GM23338 (cell line): ENCODE data around the gene MYO15B. TPM values are rescaled to one million over a fixed set of nuclear protein-coding genes. Genes with fewer than 3 reads are reported as not detected.

Experiments
- ATAC-seq: fragments of 200-7000 bp; cut with Tn5 transposase; 3 replicates; pipeline ENCODE4 v1.9.1; 2020
- DNase-seq: peaks from one replicate; pipeline ENCODE4 v3.0.0-alpha.2; 2015; ENCODE audit warnings: low spot score
- H2AFZ ChIP-seq: fragments of 200-600 bp; sonication (generic); 2 replicates; pipeline ENCODE4 v1.8.0; 2016; ENCODE audit warnings: antibody characterized with exemption, mild to moderate bottlenecking, moderate library complexity
- H3F3A ChIP-seq: fragments of 200-600 bp; sonication (generic); replicated peaks from 2 replicates; pipeline ENCODE4 v1.8.0; 2017; ENCODE audit warnings: antibody characterized with exemption, mixed run types, low read depth
- H3K27ac ChIP-seq: fragments of 200-600 bp; sonication (generic); 2 replicates; pipeline ENCODE4 v1.6.1; 2016; ENCODE audit warnings: low read depth
- H3K27me3 ChIP-seq: fragments of 200-600 bp; sonication (generic); 2 replicates; pipeline ENCODE4 v1.8.0; 2016; ENCODE audit warnings: mild to moderate bottlenecking, mixed run types, moderate library complexity; ENCODE audit not compliant: insufficient read depth
- H3K36me3 ChIP-seq: fragments of 200-600 bp; sonication (generic); 2 replicates; pipeline ENCODE4 v1.8.0; 2016; ENCODE audit warnings: mild to moderate bottlenecking; ENCODE audit not compliant: insufficient read depth
- H3K4me1 ChIP-seq: fragments of 200-600 bp; sonication (generic); 2 replicates; pipeline ENCODE4 v1.8.0; 2016; ENCODE audit warnings: mild to moderate bottlenecking, moderate library complexity; ENCODE audit not compliant: insufficient read depth
- H3K4me2 ChIP-seq: fragments of 200-600 bp; sonication (generic); 2 replicates; pipeline ENCODE4 v1.7.1; 2017; ENCODE audit warnings: mixed run types
- H3K4me3 ChIP-seq: fragments of 200-600 bp; sonication (generic); 2 replicates; pipeline ENCODE4 v1.6.1; 2016; ENCODE audit warnings: mixed run types
- H3K79me2 ChIP-seq: fragments of 200-600 bp; sonication (generic); replicated peaks from 2 replicates; pipeline ENCODE4 v1.8.0; 2017; ENCODE audit warnings: mild to moderate bottlenecking; ENCODE audit not compliant: insufficient read depth
- H3K9me2 ChIP-seq: fragments of 200-600 bp; sonication (generic); 2 replicates; pipeline ENCODE4 v1.8.0; 2017; ENCODE audit not compliant: insufficient read depth
- H4K20me1 ChIP-seq: fragments of 200-600 bp; sonication (generic); replicated peaks from 2 replicates; pipeline ENCODE4 v1.8.0; 2017; ENCODE audit warnings: mild to moderate bottlenecking; ENCODE audit not compliant: insufficient read depth
- H3K27ac Mint-ChIP-seq: 2 replicates; pipeline ENCODE4 v1.8.0; 2020; ENCODE audit warnings: inconsistent platforms, mild to moderate bottlenecking, moderate library complexity, mixed read lengths
- H3K27me3 Mint-ChIP-seq: 3 replicates; pipeline ENCODE4 v1.8.0; 2022; ENCODE audit warnings: low read depth, mild to moderate bottlenecking, moderate library complexity, mixed read lengths, inconsistent platforms; ENCODE audit not compliant: insufficient read depth, poor library complexity
- H3K36me3 Mint-ChIP-seq: 3 replicates; pipeline ENCODE4 v1.8.0; 2021; ENCODE audit warnings: low read depth, mild to moderate bottlenecking, inconsistent platforms, moderate library complexity, mixed read lengths
- H3K4me1 Mint-ChIP-seq: 3 replicates; pipeline ENCODE4 v1.8.0; 2020; ENCODE audit warnings: mild to moderate bottlenecking, inconsistent platforms, mixed read lengths
- H3K4me3 Mint-ChIP-seq: 3 replicates; pipeline ENCODE4 v1.8.0; 2021; ENCODE audit warnings: moderate library complexity, mild to moderate bottlenecking, inconsistent platforms, mixed read lengths
- H3K9me3 Mint-ChIP-seq: 3 replicates; pipeline ENCODE4 v1.8.0; 2020; ENCODE audit warnings: moderate library complexity, mild to moderate bottlenecking, inconsistent platforms, mixed read lengths
- CREB1 ChIP-seq: fragments of 250-450 bp; sonication (Bioruptor Pico); IDR thresholded peaks from 2 replicates; pipeline ENCODE4 v1.5.0; 2020; ENCODE audit warnings: low read depth, mild to moderate bottlenecking, moderate library complexity
- EZH2phosphoT487 ChIP-seq: fragments of 200-600 bp; sonication (generic); IDR thresholded peaks from one replicate; pipeline ENCODE4 v1.8.1; 2018; ENCODE audit warnings: antibody characterized with exemption; ENCODE audit not compliant: unreplicated experiment
- POLR2AphosphoS5 ChIP-seq: IDR thresholded peaks from 2 replicates; pipeline ENCODE4 v1.6.1; 2016; ENCODE audit warnings: antibody characterized with exemption, low read depth
- STAT1 ChIP-seq: IDR thresholded peaks from one replicate; pipeline ENCODE4 v1.6.1; 2016; ENCODE audit warnings: antibody characterized with exemption; ENCODE audit not compliant: unreplicated experiment
- ZNF114 ChIP-seq: fragments of 250-450 bp; sonication (Bioruptor Pico); IDR thresholded peaks from 2 replicates; pipeline ENCODE4 v1.5.0; 2020; ENCODE audit warnings: mild to moderate bottlenecking, moderate library complexity
- ZNF462 ChIP-seq: fragments of 250-450 bp; sonication (Bioruptor Pico); IDR thresholded peaks from 2 replicates; pipeline ENCODE4 v1.5.0; 2020; ENCODE audit warnings: mild to moderate bottlenecking, moderate library complexity
- polyA plus RNA-seq: library from polyadenylated mRNA; unstranded; fragments of >200 nt; fragmentation: Nextera tagmentation; extraction: Ambion mirVana; gene quantifications from 2 replicates; pipeline ENCODE4 v1.2.1, GENCODE V29; 2016
- total RNA-seq: library from RNA; depleted of rRNA; stranded (reverse); fragments of >200 nt; shearing (Covaris generic); gene quantifications from 2 replicates; pipeline ENCODE4 v1.2.3, GENCODE V29; 2014
- TF ChIP-seq, protein P1 (sequence below), 2 experiments: fragments of 200-600 bp in 1 of 2; sonication (generic) in 1 of 2; conservative IDR thresholded peaks; 2 replicates each; pipeline versions ENCODE4 v1.5.1 to v1.6.1; 2016 to 2017; ENCODE audit warnings: antibody characterized with exemption in 2 of 2, low read depth in 2 of 2, mild to moderate bottlenecking in 2 of 2, moderate library complexity in 1 of 2
- TF ChIP-seq, protein P2 (sequence below): IDR thresholded peaks from 2 replicates; pipeline ENCODE4 v1.6.1; 2016; ENCODE audit warnings: antibody characterized with exemption

The MYO15B gene
- total and polyA plus RNA-seq, 2 experiments from 2014 or later: 6.6 to 12.4 TPM

- Histone ChIP-seq H3K4me3 (no peak overlapping the region), H3F3A (0 out of 2 replicates have a peak, but pooled peaks cover 3% of the 10 kb centered on the region), H3K9me2 (no peaks in the 10 kb centered on the region), H4K20me1 (no peaks in the 10 kb centered on the region), H3K4me2 (no peak overlapping the region), H2AFZ (no peak overlapping the region), H3K27ac (no peak overlapping the region), H3K79me2 (no peaks in the 10 kb centered on the region), H3K36me3 (no peaks in the 10 kb centered on the region), H3K4me1 (no peaks in the 10 kb centered on the region; the same call in 1 of the 2 replicates), H3K27me3 (no peaks in the 10 kb centered on the region)
- TF ChIP-seq CREB1 (CRISPR knock-in tag): no peak
- TF ChIP-seq, protein P1, sequence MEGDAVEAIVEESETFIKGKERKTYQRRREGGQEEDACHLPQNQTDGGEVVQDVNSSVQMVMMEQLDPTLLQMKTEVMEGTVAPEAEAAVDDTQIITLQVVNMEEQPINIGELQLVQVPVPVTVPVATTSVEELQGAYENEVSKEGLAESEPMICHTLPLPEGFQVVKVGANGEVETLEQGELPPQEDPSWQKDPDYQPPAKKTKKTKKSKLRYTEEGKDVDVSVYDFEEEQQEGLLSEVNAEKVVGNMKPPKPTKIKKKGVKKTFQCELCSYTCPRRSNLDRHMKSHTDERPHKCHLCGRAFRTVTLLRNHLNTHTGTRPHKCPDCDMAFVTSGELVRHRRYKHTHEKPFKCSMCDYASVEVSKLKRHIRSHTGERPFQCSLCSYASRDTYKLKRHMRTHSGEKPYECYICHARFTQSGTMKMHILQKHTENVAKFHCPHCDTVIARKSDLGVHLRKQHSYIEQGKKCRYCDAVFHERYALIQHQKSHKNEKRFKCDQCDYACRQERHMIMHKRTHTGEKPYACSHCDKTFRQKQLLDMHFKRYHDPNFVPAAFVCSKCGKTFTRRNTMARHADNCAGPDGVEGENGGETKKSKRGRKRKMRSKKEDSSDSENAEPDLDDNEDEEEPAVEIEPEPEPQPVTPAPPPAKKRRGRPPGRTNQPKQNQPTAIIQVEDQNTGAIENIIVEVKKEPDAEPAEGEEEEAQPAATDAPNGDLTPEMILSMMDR (conservative IDR thresholded peaks at IDR 0.05; ENCODE audit: low read depth in 2 of 2): peak in 1 of 2 experiments; percentile 24; a peak in 2 of 4 replicates
- DNase-seq: no peak
- no peaks in the 10 kb centered on the region for H3K9me3 Mint-ChIP-seq
- no peaks in the 10 kb centered on the region for H3K27me3 Mint-ChIP-seq
- H3K27ac Mint-ChIP-seq: no peak overlapping the region
- H3K4me3 Mint-ChIP-seq: no peak overlapping the region
- H3K36me3 Mint-ChIP-seq: peaks cover 44% of the 10 kb centered on the region
- no peaks in the 10 kb centered on the region; the same call in 2 of the 3 replicates for H3K4me1 Mint-ChIP-seq
- no peak for ATAC-seq
Observed at GRCh38 chr17:75654176-75654575, 66.6 kb downstream of the MYO15B start.

DNA sequence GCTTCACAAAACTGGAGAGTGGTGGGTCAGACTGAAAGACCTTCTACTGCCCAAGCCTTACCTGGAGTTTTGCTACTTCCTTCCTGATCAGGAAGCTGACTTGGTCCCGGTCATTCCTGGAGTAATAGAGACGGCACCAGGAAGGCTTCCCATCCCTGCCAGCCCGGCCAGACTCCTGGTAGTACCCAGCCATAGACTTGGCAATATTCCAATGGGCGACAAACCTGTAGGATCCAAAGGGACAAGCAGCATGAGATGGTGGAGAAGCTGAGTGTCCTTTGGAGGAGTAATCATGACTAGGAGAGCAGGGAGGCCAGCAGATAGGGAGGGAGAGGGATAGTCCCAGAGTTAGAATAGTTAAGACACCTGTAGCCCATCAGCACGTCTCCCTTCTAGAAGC is 70.6 kb downstream of the MYO15B start:
- Mint-ChIP-seq H3K4me3 (no peak overlapping the region), H3K27ac (no peak overlapping the region), H3K27me3 (no peaks in the 10 kb centered on the region), H3K4me1 (no peaks in the 10 kb centered on the region), H3K36me3 (peaks cover 38% of the 10 kb centered on the region), H3K9me3 (no peaks in the 10 kb centered on the region)
- H3K4me1 ChIP-seq: no peaks in the 10 kb centered on the region
- no peak overlapping the region for H3K4me2 ChIP-seq
- ATAC-seq (no peak), DNase-seq (no peak)
- H3F3A ChIP-seq: 0 out of 2 replicates have a peak, but pooled peaks cover 3% of the 10 kb centered on the region
- no peaks in the 10 kb centered on the region for H3K9me2 ChIP-seq
- H3K4me3 ChIP-seq: no peak overlapping the region
- H3K27ac ChIP-seq: no peak overlapping the region
- peaks cover 4% of the 10 kb centered on the region; the same call in 1 of the 2 replicates for H4K20me1 ChIP-seq
- H3K36me3 ChIP-seq: no peaks in the 10 kb centered on the region
- H3K27me3 ChIP-seq: no peaks in the 10 kb centered on the region
- no peaks in the 10 kb centered on the region for H3K79me2 ChIP-seq
- no peak overlapping the region for H2AFZ ChIP-seq
- TF ChIP-seq STAT1 (no peak), CREB1 (CRISPR knock-in tag) (no peak), ZNF114 (CRISPR knock-in tag) (no peak), ZNF462 (CRISPR knock-in tag) (no peak), EZH2phosphoT487 (no peak), POLR2AphosphoS5 (no peak)
- TF ChIP-seq, protein P1 (conservative IDR thresholded peaks at IDR 0.05; ENCODE audit: low read depth in 2 of 2): no peak
- TF ChIP-seq, protein P2, sequence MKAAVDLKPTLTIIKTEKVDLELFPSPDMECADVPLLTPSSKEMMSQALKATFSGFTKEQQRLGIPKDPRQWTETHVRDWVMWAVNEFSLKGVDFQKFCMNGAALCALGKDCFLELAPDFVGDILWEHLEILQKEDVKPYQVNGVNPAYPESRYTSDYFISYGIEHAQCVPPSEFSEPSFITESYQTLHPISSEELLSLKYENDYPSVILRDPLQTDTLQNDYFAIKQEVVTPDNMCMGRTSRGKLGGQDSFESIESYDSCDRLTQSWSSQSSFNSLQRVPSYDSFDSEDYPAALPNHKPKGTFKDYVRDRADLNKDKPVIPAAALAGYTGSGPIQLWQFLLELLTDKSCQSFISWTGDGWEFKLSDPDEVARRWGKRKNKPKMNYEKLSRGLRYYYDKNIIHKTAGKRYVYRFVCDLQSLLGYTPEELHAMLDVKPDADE: no peak
